GM12892 (cell line): ENCODE measurements around the gene TBX2.

Experiments used
- POLR2A ChIP-seq: IDR thresholded peaks from 2 replicates; pipeline ENCODE4 v1.6.1; 2011; ENCODE audit warnings: low read depth, low read length, control low read depth
- POLR2AphosphoS5 ChIP-seq: IDR thresholded peaks from 2 replicates; pipeline ENCODE4 v1.6.1; 2011; ENCODE audit warnings: low read depth, low read length, control low read depth

GRCh38 chr17:61397086-61397842, 2.4 kb upstream of the TBX2 start:
- TF ChIP-seq POLR2AphosphoS5 (no peak), POLR2A (no peak)
